Kidney glomerular epithelial cell (primary cell): ENCODE data around the gene KRT3.

Experiments
- DNase-seq: peaks from one replicate; lab custom pipeline; 2025; lab: John Stamatoyannopoulos, UW

The KRT3 gene

GRCh38 chr12:52813885-52814709 lies 18.2 kb upstream of the KRT3 start, which contains the start of gene KRT4:
KRT4 (minus strand) TSS chr12:52814116; CDS start chr12:52814058, 58 bp downstream.
- DNase-seq: peak; percentile 12

GRCh38 chr12:52813203-52813819 lies 17.4 kb upstream of the KRT3 start:
- no peak for DNase-seq

GRCh38 chr12:52812749-52813148 lies 16.8 kb upstream of the KRT3 start:
- DNase-seq: peak; percentile 75

GRCh38 chr12:52812073-52812400 lies 16.1 kb upstream of the KRT3 start:
- no peak for DNase-seq

- no peak for DNase-seq
These were observed 15.5 kb upstream of the KRT3 start for GRCh38 chr12:52811191-52812072.

GRCh38 chr12:52810554-52810953 lies 14.6 kb upstream of the KRT3 start:
- DNase-seq: no peak

GRCh38 chr12:52809166-52809565 lies 13.2 kb upstream of the KRT3 start:
- no peak for DNase-seq

- DNase-seq: no peak
These were observed 12.8 kb upstream of the KRT3 start for GRCh38 chr12:52808573-52809160.

GRCh38 chr12:52807544-52808470 lies 11.9 kb upstream of the KRT3 start:
- no peak for DNase-seq

- no peak for DNase-seq
These were observed 11.1 kb upstream of the KRT3 start for GRCh38 chr12:52806821-52807543.

- DNase-seq: no peak
These were observed 10.4 kb upstream of the KRT3 start for GRCh38 chr12:52806169-52806811.

GRCh38 chr12:52805739-52806138 lies 9.8 kb upstream of the KRT3 start:
- no peak for DNase-seq

- DNase-seq: no peak
These were observed 9.1 kb upstream of the KRT3 start for GRCh38 chr12:52805000-52805399.

GRCh38 chr12:52802442-52802841 lies 6.5 kb upstream of the KRT3 start:
- no peak for DNase-seq

GRCh38 chr12:52801773-52802172 lies 5.9 kb upstream of the KRT3 start:
- DNase-seq: no peak

- no peak for DNase-seq
These were observed 4.5 kb upstream of the KRT3 start for GRCh38 chr12:52800259-52800917.

- DNase-seq: no peak
These were observed 3.7 kb upstream of the KRT3 start for GRCh38 chr12:52799505-52800211.

GRCh38 chr12:52798671-52799504 lies 3.0 kb upstream of the KRT3 start:
- peak; percentile 93 for DNase-seq
